Esophagus muscularis mucosa (tissue), 4 donors: Measurements from ENCODE around the gene PDCD5. TPM values are rescaled to one million over a fixed set of nuclear protein-coding genes. Genes with fewer than 3 reads are reported as not detected.
A peak's percentile ranks its signal among the peaks of the same experiment; 100 is the strongest.
"Not testable (repeated sequence)": the region's sequence is repeated elsewhere in the genome, so short reads cannot be mapped to it uniquely, and the experiment has no call there.

Experiments
- DNase-seq: peaks from one replicate; pipeline ENCODE4 v3.0.0-alpha.2; 2017; ENCODE audit errors: extremely low spot score
- H3K27ac ChIP-seq, 4 donors: fragments of 200-600 bp; sonication (generic); replicated peaks in 1 of 4; 1 replicate in 3 of 4; 2 replicates in 1 of 4; pipeline ENCODE4 v1.5.1; 2016 to 2019; ENCODE audit warnings: mild to moderate bottlenecking in 1 of 4
- H3K27me3 ChIP-seq, 4 donors: fragments of 200-600 bp; sonication (generic); one replicate each; pipeline versions ENCODE4 v1.5.1 to v1.6.0; 2016 to 2019
- H3K36me3 ChIP-seq, 4 donors: fragments of 200-600 bp; sonication (generic); one replicate each; pipeline ENCODE4 v1.5.1; 2016 to 2019
- H3K4me1 ChIP-seq, 4 donors: fragments of 200-600 bp; sonication (generic); one replicate each; pipeline ENCODE4 v1.5.1; 2016 to 2019
- H3K4me3 ChIP-seq, 4 donors: fragments of 200-600 bp; sonication (generic); 1 replicate in 2 of 4; 2 replicates in 2 of 4; pipeline ENCODE4 v1.5.1; 2016 to 2019; ENCODE audit warnings: mild to moderate bottlenecking in 4 of 4, moderate library complexity in 1 of 4
- H3K9me3 ChIP-seq, 4 donors: fragments of 200-600 bp; sonication (generic); 1 replicate in 3 of 4; 2 replicates in 1 of 4; pipeline ENCODE4 v1.5.1; 2016 to 2019
- CTCF ChIP-seq, 3 experiments: fragments of 200-600 bp in 2 of 3; fragments of 450-650 bp in 1 of 3; sonication (generic) in 2 of 3; IDR thresholded peaks; one replicate each; pipeline ENCODE4 v1.5.1; 2017 to 2019; ENCODE audit warnings: antibody characterized with exemption in 3 of 3, mild to moderate bottlenecking in 2 of 3, moderate library complexity in 1 of 3
- EP300 ChIP-seq: sonication (generic); formaldehyde crosslinking; IDR thresholded peaks from one replicate; pipeline ENCODE4 v1.6.1; 2017; ENCODE audit warnings: antibody characterized with exemption
- POLR2A ChIP-seq: fragments of 450-650 bp; IDR thresholded peaks from one replicate; pipeline ENCODE4 v1.6.1; 2017; ENCODE audit warnings: antibody characterized with exemption, moderate library complexity, mild to moderate bottlenecking, low read depth
- POLR2AphosphoS5 ChIP-seq, 2 donors: sonication (generic); formaldehyde crosslinking; IDR thresholded peaks; one replicate each; pipeline ENCODE4 v1.6.1; 2017; ENCODE audit warnings: antibody characterized with exemption in 2 of 2
- WGBS: methylation state at CpG from one replicate; pipeline ENCODE4 v1.1.5; 2018; 5-methylcytosine and 5-hydroxymethylcytosine counted together
- intact Hi-C: fragments of 100-400 bp; cut with DNase I; formaldehyde crosslinking; loops from one replicate; pipeline ENCODE4 v1.15.1; 2023
- total RNA-seq, 4 donors: library from RNA; depleted of rRNA; stranded (reverse); fragments of >200 nt; gene quantifications; one replicate each; pipeline versions ENCODE4 v1.1.0 to v1.2.1, GENCODE V29; 2016

Gene PDCD5
- total RNA-seq, 4 donors from 2014 or later, result 98.8 to 132 (median 112) TPM

GRCh38 chr19:32576790-32577189 lies 4.2 kb upstream of the PDCD5 start:
- no peaks in the 10 kb centered on the region for H3K9me3 ChIP-seq
- peaks cover 0 to 8% (median 5%) of the 10 kb centered on the region in 4 donors for H3K4me1 ChIP-seq
- no peaks in the 10 kb centered on the region for H3K36me3 ChIP-seq
- H3K27ac ChIP-seq, result no peak overlapping the region
- TF ChIP-seq POLR2AphosphoS5 (IDR thresholded peaks at IDR 0.05), result no peak
- no peak for TF ChIP-seq EP300
- TF ChIP-seq POLR2A, result no peak
- no peak for TF ChIP-seq CTCF (IDR thresholded peaks at IDR 0.05)
- no peak overlapping the region for H3K4me3 ChIP-seq
- no peak for DNase-seq
- intact Hi-C loops, result loop anchor here (10.0 kb wide), 1 partner anchor 172 kb away; the partner anchor contains the start of gene DPY19L3
- WGBS, result 78% methylated on average over 1 of the region's 1 CpG
- peaks cover 0 to under 1% (median 0%) of the 10 kb centered on the region in 4 donors for H3K27me3 ChIP-seq

- WGBS, result 21% methylated on average over 22 of the region's 22 CpGs
- Histone ChIP-seq H3K36me3 (peaks cover 0 to 32% (median 19%) of the 10 kb centered on the region in 4 donors), H3K27ac (peak overlapping the region; percentile 86 to 95 (median 92)), H3K27me3 (no peaks in the 10 kb centered on the region), H3K4me1 (peaks cover 16 to 23% (median 22%) of the 10 kb centered on the region in 4 donors), H3K9me3 (no peaks in the 10 kb centered on the region), H3K4me3 (peak overlapping the region; percentile 82 to 97 (median 91))
- TF ChIP-seq EP300 (no peak), POLR2A (no peak), CTCF (IDR thresholded peaks at IDR 0.05) (no peak), POLR2AphosphoS5 (IDR thresholded peaks at IDR 0.05) (no peak)
- intact Hi-C loops, result loop anchor here (5.0 kb wide), 1 partner anchor 243 kb away; no protein-coding TSS in a partner anchor
- DNase-seq, result no peak
These were observed 563 bp upstream of the PDCD5 start for GRCh38 chr19:32580353-32580900.

- WGBS, result 3% methylated on average over 26 of the region's 27 CpGs
- H3K36me3 ChIP-seq, result peaks cover 0 to 45% (median 32%) of the 10 kb centered on the region in 4 donors
- no peak for DNase-seq
- peak overlapping the region; percentile 86 to 95 (median 92) for H3K27ac ChIP-seq
- H3K4me3 ChIP-seq, result peak overlapping the region; percentile 82 to 97 (median 91)
- no peak for TF ChIP-seq POLR2AphosphoS5 (IDR thresholded peaks at IDR 0.05)
- no peak for TF ChIP-seq POLR2A
- no peak for TF ChIP-seq EP300
- intact Hi-C loops, result loop anchor here (5.0 kb wide), 1 partner anchor 244 kb away; no protein-coding TSS in a partner anchor
- no peaks in the 10 kb centered on the region for H3K9me3 ChIP-seq
- peaks cover 16 to 23% (median 22%) of the 10 kb centered on the region in 4 donors for H3K4me1 ChIP-seq
- no peaks in the 10 kb centered on the region for H3K27me3 ChIP-seq
These were observed 752 bp downstream of the PDCD5 start for GRCh38 chr19:32581705-32582179.

- H3K4me3 ChIP-seq, H3K9me3 ChIP-seq, H3K27ac ChIP-seq, DNase-seq, intact Hi-C loops, H3K27me3 ChIP-seq, H3K4me1 ChIP-seq: not testable (repeated sequence)
- peaks cover 11 to 58% (median 34%) of the 10 kb centered on the region in 4 donors for H3K36me3 ChIP-seq
- WGBS, result 95% methylated on average over 5 of the region's 8 CpGs
These were observed 6.9 kb downstream of the PDCD5 start for GRCh38 chr19:32587747-32588504.

GRCh38 chr19:32594021-32594420 lies 13.0 kb downstream of the PDCD5 start:
- no peak for DNase-seq
- H3K36me3 ChIP-seq, result peaks cover 35 to 69% (median 58%) of the 10 kb centered on the region in 4 donors
- H3K27ac ChIP-seq, result no peak overlapping the region
- no peak overlapping the region for H3K4me3 ChIP-seq
- no peaks in the 10 kb centered on the region for H3K27me3 ChIP-seq
- no peaks in the 10 kb centered on the region for H3K9me3 ChIP-seq
- H3K4me1 ChIP-seq, result no peaks in the 10 kb centered on the region
- TF ChIP-seq EP300 (no peak), POLR2AphosphoS5 (IDR thresholded peaks at IDR 0.05) (no peak), CTCF (IDR thresholded peaks at IDR 0.05) (no peak), POLR2A (no peak)
- intact Hi-C loops, result no loop called here
- 90% methylated on average over 2 of the region's 2 CpGs for WGBS
